Measurements from ENCODE around the gene EPHB1. TPM values are rescaled to one million over a fixed set of nuclear protein-coding genes. Genes with fewer than 3 reads are reported as not detected.

The EPHB1 gene
- total RNA-seq, 3 donors from 2014 or later: 0.31 to 6.9 (median 0.64) TPM

DNA sequence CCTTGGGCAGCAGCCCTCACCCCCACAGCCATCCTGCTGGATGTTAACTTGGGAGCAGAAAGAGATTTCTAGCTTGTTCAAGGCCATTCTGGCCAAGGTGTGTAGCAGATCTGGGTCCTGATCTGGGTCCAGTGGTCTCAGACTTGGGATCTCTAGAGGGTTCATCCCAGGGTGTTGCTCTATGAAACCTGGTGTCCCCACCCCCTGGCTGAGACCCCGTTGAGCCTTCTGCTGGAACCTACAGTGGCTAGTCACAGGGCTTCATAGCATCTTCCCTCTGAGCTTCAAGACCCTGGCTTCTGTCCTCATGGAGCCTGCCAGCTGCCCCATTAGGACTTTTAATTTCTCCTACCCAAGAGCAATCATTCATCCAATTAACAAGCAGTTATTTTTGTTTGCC is 64.3 kb downstream of the EPHB1 start:
- TF ChIP-seq, protein P1, sequence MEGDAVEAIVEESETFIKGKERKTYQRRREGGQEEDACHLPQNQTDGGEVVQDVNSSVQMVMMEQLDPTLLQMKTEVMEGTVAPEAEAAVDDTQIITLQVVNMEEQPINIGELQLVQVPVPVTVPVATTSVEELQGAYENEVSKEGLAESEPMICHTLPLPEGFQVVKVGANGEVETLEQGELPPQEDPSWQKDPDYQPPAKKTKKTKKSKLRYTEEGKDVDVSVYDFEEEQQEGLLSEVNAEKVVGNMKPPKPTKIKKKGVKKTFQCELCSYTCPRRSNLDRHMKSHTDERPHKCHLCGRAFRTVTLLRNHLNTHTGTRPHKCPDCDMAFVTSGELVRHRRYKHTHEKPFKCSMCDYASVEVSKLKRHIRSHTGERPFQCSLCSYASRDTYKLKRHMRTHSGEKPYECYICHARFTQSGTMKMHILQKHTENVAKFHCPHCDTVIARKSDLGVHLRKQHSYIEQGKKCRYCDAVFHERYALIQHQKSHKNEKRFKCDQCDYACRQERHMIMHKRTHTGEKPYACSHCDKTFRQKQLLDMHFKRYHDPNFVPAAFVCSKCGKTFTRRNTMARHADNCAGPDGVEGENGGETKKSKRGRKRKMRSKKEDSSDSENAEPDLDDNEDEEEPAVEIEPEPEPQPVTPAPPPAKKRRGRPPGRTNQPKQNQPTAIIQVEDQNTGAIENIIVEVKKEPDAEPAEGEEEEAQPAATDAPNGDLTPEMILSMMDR (IDR thresholded peaks at IDR 0.05): no peak
- Histone ChIP-seq H3K4me3 (no peak overlapping the region), H3K9me3 (no peaks in the 10 kb centered on the region), H3K36me3 (ENCODE audit: low read depth) (no peaks in the 10 kb centered on the region), H3K4me1 (ENCODE audit: low read depth) (no peaks in the 10 kb centered on the region)
- DNase-seq (no peak), ATAC-seq (no peak)
- intact Hi-C loops (cut with DNase I, micrococcal nuclease): no loop called here

DNA sequence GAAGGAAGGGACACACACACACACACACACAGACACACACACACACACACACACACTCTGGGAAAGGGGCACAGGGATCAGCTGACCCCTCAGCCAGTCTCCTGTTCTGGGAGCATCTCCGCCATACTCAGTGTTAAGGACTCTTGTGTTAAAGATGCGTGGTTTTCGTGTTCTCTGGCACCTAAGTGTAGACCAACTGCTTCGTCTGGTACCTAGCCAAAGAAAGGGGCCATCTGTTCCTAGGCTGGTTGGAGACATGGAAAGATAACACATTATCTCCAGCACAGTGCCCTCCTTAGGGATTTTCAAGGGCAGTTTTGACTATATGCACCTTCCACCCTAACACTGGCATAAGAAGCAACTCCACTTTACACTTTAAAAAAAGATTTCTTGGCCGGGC is 65.1 kb downstream of the EPHB1 start:
- H3K9me3 ChIP-seq: no peaks in the 10 kb centered on the region
- H3K4me1 ChIP-seq (ENCODE audit: low read depth): no peaks in the 10 kb centered on the region
- intact Hi-C loops (cut with DNase I, micrococcal nuclease): no loop called here
- TF ChIP-seq, protein P1 (IDR thresholded peaks at IDR 0.05): no peak
- DNase-seq: no peak
- H3K4me3 ChIP-seq: no peak overlapping the region
- no peaks in the 10 kb centered on the region for H3K36me3 ChIP-seq (ENCODE audit: low read depth)
- no peak for ATAC-seq

DNA sequence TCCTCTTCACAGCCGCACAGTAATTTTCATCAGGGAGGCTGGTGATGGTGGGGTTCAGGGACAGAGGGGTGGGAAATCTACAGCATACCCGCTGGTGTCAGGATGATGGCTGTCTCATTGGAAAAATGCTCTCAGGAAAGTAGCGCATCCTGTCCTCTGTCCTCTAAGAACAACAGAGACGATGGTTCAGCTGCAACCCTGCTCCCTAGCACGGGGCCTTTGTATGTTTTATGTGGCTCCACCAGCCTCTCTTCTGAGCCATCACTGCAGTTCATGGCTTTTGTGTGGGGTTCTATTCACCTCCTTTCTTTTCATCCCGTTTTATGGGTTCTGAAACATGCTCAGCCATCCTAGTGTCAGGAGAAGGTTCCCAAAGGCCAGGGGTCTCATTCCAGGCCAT is 68.9 kb downstream of the EPHB1 start:
- intact Hi-C loops (cut with DNase I, micrococcal nuclease): no loop called here
- ATAC-seq: no peak
- no peak for DNase-seq
- Histone ChIP-seq H3K4me3 (no peak overlapping the region), H3K4me1 (ENCODE audit: low read depth) (no peaks in the 10 kb centered on the region), H3K9me3 (no peaks in the 10 kb centered on the region), H3K36me3 (ENCODE audit: low read depth) (no peaks in the 10 kb centered on the region)
- TF ChIP-seq, protein P1 (IDR thresholded peaks at IDR 0.05): no peak

DNA sequence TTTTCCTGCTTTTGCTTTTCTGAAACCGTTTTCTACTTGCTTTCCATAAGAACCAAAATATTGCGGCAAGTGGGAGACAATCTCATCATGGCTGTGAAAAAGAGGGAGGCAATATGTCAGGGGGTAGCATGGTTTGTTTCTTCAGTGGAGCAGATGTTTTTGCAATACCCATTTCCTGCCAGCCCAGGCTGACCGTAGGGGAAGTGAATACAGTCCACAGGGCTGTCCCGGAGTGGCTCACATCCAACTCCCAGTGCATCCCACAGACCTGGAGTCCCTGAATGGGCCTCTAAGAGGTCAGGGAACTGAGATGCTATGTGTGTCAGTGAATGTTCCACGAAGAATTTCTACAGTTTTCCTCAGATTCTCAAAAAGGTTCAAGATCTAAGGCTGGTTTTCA is 69.6 kb downstream of the EPHB1 start:
- ATAC-seq: no peak
- no peaks in the 10 kb centered on the region for H3K9me3 ChIP-seq
- no peaks in the 10 kb centered on the region for H3K36me3 ChIP-seq (ENCODE audit: low read depth)
- TF ChIP-seq, protein P1 (IDR thresholded peaks at IDR 0.05): no peak
- no peak for DNase-seq
- intact Hi-C loops (cut with DNase I, micrococcal nuclease): no loop called here
- no peaks in the 10 kb centered on the region for H3K4me1 ChIP-seq (ENCODE audit: low read depth)
- no peak overlapping the region for H3K4me3 ChIP-seq

DNA sequence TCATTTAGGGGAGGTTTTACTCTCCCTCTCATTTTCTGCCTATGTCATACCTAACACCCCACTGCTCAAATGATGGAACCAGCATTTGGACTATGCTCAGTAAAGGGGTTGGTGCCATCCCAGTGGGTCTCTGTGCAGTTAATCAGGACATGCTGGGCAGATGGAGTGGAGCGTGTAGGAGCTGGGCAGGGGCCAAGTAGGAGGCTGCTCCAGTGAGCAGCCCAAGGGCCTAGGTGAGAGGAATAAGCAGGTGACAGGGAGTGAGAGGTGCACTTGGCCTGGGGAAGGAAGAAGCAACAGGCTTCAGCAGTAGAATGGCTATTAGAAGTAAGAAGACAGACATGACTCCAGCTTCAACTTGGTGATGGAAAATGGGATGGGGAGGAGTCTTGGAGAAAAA is 72.2 kb downstream of the EPHB1 start:
- DNase-seq (no peak), ATAC-seq (no peak)
- intact Hi-C loops (cut with DNase I, micrococcal nuclease): no loop called here
- no peaks in the 10 kb centered on the region for H3K36me3 ChIP-seq (ENCODE audit: low read depth)
- no peak overlapping the region for H3K4me3 ChIP-seq
- TF ChIP-seq, protein P1 (IDR thresholded peaks at IDR 0.05): no peak
- no peaks in the 10 kb centered on the region for H3K9me3 ChIP-seq
- H3K4me1 ChIP-seq (ENCODE audit: low read depth): no peaks in the 10 kb centered on the region

DNA sequence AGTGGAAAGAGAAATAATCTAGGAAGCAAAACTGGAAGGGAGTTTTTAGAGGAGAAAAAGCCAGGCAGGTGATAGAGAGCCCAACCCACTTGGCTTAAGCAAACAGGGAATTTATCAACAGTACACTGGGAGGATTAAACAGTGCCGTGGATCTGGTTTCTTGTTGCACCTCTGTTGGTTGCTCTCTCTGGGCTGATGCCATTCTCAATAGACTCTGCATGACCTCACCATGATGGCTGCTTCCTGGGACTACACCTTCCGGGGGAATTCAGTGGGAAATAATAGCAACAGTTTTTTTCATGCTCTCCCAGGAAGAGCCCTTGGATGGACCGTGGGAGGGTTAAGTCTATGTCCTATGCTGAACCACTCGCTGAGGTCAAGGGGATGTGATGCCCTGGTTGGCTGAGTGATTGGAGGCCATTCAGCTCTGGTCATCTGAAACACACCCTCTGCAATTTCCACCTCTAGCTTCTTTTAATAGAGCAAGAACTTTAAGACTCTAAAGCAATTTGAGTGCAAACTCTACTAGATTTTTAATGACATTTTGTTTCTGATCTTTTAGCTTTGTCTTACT is 74.2 kb downstream of the EPHB1 start:
- H3K36me3 ChIP-seq (ENCODE audit: low read depth): no peaks in the 10 kb centered on the region
- no peaks in the 10 kb centered on the region for H3K4me1 ChIP-seq (ENCODE audit: low read depth)
- intact Hi-C loops (cut with DNase I, micrococcal nuclease): no loop called here
- no peak for DNase-seq
- no peak overlapping the region for H3K4me3 ChIP-seq
- TF ChIP-seq, protein P1 (IDR thresholded peaks at IDR 0.05): no peak
- H3K9me3 ChIP-seq: no peaks in the 10 kb centered on the region
- no peak for ATAC-seq
